T-helper 22 cell (primary cell): ENCODE results near the gene MYLK3.
"Not testable (repeated sequence)": the region's sequence is repeated elsewhere in the genome, so short reads cannot be mapped to it uniquely, and the experiment has no call there.

Experiments used
- DNase-seq: peaks from one replicate; pipeline ENCODE4 v3.0.0-alpha.2; 2020; ENCODE audit warnings: low read depth

Gene MYLK3

DNA sequence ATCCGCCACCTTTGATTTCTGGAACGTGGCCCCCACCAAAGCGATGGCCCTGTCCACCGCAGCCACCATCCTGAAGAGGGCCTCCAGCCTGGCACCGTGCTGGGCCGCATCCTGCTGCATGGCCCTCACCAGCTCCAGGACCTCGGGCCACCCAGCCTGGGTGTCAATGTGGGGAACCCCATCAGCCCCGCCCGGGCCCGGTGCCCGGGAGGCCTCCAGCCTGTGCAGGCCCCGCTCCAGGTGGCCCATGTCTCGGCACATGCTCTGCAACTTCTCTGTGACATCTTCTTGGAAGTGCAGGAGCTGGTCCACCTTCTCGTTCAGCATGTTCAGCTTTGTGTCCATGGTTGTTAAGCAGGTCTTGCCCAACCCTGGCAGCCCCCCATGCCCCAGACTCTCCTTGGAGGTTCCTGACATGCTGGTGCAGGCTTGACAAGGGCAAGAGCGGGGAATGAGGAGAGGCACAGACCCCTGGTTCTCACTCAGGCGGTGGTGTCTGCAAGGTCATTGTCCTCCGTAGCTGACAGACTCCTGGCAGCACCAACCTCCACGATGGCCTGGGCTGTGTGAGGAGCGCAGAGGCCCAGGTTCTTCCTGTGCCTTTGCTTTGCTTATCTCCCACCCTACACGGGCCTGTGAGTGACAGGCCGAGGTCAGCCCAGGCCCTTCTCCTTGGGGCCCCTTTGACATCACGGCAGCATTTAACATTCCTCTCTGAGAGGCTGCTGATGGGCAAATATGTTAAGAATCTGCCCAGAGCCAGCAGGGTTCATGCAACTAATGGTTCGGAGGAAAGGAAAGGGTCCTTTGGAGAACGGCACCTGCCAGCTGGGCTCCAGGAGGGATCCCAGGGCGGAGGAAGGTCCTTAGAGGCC lies at the start of gene MYLK3:
MYLK3 (minus strand) TSS at position 568 of the 875 bp plus-strand sequence; CDS start at position 417, 151 bp downstream.
- DNase-seq: no peak

DNA sequence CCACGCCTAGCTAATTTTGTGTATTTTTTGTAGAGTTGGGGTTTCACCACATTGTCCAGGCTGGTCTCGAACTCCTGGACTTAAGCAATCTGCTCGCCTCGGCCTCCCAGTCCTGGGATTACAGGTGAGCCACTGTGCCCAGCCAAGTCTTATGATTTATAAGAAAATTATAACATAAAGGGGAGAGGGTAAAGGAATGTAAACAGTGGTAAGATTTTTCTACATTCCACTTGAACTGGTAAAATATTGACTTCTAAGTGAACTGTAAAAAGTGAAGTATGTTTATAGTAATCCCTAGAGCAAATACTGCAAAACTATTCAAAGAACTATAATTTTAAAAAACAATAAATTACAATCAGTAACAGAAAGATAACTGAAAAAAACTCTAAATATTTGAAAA lies 49.4 kb upstream of the MYLK3 start:
- DNase-seq: no peak

DNA sequence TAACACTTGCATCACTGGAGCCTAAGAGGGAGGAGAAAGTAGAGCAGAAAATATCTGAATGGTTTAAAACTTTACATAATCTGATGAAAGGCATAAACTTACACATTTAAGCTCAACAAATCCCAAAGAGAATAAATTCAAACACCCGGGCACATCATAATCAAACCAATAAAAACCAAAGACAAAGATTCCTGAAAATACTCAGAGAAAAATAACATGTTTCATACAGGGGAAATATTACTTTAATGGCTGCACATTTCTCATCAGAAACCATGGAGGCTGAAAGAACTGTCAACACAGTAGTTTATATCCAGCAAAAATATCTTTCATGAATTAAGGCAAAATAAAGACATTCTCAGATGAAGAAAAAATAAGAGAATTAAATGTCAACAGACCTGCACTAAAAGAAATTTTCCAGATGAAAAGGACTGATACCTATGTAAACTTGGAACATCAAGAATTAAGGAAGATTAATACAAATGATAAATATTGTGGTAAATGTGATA lies 48.7 kb upstream of the MYLK3 start:
- no peak for DNase-seq

GRCh38 chr16:46793841-46794240 lies 45.7 kb upstream of the MYLK3 start:
- no peak for DNase-seq

- no peak for DNase-seq
Measured at GRCh38 chr16:46790599-46791270, 42.6 kb upstream of the MYLK3 start.

GRCh38 chr16:46789499-46790414 lies 41.6 kb upstream of the MYLK3 start:
- peak; percentile 68 for DNase-seq

DNA sequence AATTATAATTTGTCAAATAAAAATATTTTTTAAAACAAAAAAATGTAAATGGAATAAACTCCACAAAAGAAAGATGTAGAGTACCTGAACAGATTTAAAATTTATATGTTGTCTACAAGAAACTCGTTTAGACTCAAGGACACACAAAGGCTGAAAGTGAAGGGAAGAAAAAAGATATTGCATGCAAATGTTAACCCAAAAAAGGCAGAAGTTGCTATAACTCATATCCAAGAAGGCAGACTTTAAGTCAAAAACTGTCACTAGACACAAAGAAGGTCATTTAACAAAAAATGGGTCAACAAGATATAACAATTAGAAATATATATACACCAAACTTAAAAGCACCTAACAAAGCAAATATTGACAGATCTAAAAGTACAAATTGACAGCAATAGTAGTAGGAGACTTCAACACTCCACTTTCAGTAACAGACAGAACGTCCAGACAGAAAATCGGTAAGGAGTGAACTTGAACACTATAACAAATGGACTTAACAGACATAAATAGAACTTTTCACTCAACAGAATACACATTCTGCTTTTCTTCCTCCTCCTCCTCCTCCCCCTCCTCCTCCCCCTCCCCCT lies 40.8 kb upstream of the MYLK3 start:
- DNase-seq: no peak

DNA sequence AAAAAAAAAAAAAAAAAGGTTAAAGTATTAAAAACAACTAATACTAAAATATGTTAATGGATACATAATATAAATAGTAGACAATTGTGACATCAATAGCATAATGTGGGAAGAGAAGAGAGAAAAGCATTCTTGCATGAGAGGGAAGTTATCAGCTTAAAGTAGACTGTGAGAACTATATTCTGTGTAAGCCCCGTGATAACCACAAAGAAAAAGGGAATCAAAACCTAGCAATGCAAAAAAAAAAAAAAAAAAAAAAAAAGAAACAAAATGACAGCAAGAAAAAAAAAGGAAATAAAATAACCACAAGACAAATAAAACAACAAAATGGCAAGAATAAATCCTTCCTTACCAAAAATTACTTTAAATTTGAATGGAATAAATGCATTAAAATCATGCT lies 39.8 kb upstream of the MYLK3 start:
- DNase-seq: no peak

GRCh38 chr16:46785076-46785845 lies 37.1 kb upstream of the MYLK3 start:
- DNase-seq: no peak

DNA sequence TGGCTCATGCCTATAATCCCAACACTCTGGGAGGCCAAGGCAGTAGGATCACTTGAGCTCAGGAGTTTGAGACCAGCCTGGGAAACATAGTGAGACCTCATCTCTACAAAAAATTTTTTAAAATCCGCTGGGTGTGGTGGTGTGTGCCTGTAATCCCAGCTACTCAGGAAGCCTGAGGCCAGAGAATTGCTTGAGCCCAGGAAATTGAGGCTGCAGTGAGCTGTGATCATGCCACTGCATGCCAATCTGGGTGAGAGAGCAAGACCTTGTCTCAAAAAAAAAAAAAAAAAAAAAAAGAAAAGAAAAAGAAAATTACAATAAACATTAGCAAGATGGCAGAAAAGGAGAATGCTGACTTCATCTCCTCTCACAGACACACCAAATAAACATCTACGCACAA lies 36.4 kb upstream of the MYLK3 start:
- not testable (repeated sequence) for DNase-seq

DNA sequence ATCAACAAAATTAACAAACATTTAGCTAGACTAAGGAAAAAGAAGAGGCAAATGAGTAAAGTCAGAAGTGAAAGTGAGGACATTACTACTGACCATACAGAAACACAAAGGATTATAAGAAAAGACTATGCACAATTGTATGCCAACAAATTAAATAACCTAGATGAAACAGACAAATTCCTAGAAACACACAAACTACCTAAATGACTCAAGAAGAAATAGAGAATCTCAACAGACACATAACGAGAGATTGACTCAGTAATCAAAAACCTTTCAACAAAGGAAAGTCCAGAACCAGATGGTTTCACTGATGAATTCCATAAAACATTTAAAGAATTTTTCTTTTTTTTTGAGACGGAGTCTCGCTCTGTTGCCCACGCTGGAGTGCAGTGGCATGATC lies 35.7 kb upstream of the MYLK3 start:
- no peak for DNase-seq

DNA sequence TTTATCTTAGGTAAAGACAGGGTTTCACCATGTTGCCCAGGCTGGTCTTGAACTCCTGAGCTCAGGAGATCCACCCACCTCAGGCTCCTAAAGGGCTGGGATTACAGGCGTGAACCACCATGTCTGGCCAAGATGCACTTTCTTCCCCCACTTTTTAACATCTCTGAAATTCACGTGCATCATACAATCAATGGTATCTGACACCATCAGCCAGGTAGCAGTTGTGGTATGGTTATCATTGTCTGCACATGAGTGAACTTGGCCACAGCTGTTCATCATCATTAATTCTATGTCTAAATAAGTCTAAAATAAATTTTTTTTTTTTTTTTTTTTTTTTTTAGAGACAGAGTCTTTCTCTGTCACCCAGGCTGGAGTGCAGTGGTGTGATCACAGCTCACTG lies 34.2 kb upstream of the MYLK3 start:
- no peak for DNase-seq

GRCh38 chr16:46777804-46778203 lies 29.7 kb upstream of the MYLK3 start:
- no peak for DNase-seq

DNA sequence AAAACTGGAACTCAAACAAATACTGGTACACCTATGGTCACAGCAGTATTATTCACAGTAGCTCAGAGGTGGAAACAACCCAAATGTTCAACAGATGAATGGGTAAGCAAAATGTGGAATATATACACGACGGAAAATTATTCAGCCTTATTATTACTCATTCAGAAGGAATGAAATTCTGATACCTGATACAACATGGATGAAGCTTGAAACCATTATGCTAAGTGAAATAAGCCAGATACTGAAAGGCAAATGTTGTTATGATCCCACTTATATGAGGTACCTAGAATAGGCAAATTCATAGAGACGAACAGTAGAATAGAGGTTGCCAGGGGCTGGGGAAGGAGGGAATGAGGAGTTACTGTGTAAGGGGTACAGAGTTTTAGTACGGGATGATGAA lies 27.1 kb upstream of the MYLK3 start:
- no peak for DNase-seq

- DNase-seq: no peak
Measured at GRCh38 chr16:46774743-46775177, 26.6 kb upstream of the MYLK3 start.

DNA sequence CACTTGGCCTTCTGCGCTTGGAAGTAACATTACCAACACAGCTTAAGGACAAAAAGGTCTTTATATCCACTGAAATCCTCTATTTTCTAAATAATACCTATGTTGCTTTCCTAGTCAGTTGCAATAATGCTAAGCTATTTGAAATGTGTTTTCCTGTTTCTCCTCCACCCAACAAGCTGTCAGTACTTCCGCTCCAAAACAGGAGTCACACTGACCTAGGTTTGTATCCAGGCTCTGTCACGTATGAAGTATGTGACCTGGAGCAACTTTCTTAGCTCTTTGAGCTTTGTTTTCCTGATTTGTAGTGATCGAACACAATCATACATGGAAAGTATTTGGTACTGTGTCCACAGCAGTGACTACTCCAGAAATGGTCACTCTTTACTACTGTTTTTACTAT lies 24.3 kb upstream of the MYLK3 start:
- no peak for DNase-seq

- no peak for DNase-seq
Measured at GRCh38 chr16:46768809-46769208, 20.7 kb upstream of the MYLK3 start.

GRCh38 chr16:46765050-46765449 lies 16.9 kb upstream of the MYLK3 start:
- DNase-seq: no peak

DNA sequence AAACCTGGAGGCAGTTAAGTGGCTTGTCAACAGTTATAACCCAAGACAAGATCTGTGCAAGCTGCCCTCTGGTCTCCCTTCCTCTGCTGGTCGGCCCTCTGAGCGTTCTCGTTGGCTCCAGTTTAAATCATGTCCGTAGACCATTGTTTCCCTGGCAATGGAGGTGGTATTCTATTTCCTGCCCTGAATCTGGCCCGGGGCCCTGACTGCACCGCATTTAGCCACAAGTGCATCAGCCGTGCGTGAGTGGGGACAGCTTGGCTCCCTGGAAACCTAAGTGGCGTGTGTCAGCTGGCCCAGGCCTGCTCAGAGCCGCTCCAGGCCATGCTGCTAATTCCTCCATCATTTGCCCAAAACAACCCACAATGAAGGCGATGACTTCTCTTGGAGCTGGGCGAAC lies 15.0 kb upstream of the MYLK3 start:
- DNase-seq: no peak

DNA sequence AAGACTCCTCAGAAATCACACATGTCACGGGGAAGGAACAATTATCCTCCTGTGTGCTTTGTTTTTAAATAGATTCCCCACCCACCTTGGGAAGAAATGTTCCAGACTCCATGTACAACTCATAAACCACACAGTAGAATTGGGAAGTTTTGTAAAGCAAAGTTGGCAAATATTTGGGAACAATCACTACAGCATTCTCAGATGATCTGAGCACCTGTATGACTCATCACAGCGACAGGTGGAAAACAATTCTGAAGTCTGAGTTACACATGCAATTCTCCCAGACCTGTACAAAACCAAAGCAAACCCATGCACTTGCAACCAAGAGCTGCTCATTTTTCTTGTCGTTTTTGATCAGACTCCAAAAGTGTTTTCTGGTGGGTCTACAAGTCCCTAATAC lies 14.4 kb upstream of the MYLK3 start:
- DNase-seq: no peak

GRCh38 chr16:46759309-46759708 lies 11.2 kb upstream of the MYLK3 start:
- DNase-seq: no peak
